Inflammatory macrophage (primary cell): Measurements from ENCODE around the gene MARCHF2.
A peak's percentile ranks its signal among the peaks of the same experiment; 100 is the strongest.

Experiments
- DNase-seq, 2 donors: peaks; one replicate each; pipeline ENCODE4 v3.0.0-alpha.2; 2020 to 2022

Gene MARCHF2

GRCh38 chr19:8481201-8481600 is 68.1 kb downstream of the MARCHF2 start:
- no peak for DNase-seq

- DNase-seq = no peak
Observed at GRCh38 chr19:8481616-8482015, 68.5 kb downstream of the MARCHF2 start.

GRCh38 chr19:8482696-8483095 is 69.6 kb downstream of the MARCHF2 start:
- no peak for DNase-seq

DNA sequence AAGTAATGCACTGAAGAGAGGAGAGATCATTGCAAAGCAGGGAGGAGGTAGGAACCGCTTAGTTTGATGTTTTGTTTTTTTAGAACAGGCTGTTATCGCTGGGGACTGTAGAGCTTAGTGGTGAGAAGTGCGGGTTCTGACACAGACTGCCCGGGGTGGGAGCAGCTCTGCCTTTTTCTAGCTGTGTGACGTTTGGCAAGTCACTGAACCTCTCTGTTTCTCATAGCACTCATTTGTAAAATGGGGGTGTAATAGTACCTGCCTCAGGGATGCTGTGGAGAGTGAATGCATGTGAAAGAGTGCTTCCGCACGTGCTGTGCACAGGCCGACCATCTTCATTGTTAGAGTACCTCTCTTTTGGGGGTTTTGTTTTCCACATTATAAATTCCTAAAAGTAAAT is 70.1 kb downstream of the MARCHF2 start:
- DNase-seq = no peak

GRCh38 chr19:8484331-8484894 is 71.3 kb downstream of the MARCHF2 start:
- peak; percentile 95 to 98 for DNase-seq

DNA sequence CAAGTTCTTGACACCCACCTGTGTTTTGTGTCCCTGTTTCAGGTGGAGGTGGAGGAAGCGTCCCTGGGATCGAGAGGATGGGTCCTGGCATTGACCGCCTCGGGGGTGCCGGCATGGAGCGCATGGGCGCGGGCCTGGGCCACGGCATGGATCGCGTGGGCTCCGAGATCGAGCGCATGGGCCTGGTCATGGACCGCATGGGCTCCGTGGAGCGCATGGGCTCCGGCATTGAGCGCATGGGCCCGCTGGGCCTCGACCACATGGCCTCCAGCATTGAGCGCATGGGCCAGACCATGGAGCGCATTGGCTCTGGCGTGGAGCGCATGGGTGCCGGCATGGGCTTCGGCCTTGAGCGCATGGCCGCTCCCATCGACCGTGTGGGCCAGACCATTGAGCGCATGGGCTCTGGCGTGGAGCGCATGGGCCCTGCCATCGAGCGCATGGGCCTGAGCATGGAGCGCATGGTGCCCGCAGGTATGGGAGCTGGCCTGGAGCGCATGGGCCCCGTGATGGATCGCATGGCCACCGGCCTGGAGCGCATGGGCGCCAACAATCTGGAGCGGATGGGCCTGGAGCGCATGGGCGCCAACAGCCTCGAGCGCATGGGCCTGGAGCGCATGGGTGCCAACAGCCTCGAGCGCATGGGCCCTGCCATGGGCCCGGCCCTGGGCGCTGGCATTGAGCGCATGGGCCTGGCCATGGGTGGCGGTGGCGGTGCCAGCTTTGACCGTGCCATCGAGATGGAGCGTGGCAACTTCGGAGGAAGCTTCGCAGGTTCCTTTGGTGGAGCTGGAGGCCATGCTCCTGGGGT is 72.7 kb downstream of the MARCHF2 start:
- DNase-seq = no peak

DNA sequence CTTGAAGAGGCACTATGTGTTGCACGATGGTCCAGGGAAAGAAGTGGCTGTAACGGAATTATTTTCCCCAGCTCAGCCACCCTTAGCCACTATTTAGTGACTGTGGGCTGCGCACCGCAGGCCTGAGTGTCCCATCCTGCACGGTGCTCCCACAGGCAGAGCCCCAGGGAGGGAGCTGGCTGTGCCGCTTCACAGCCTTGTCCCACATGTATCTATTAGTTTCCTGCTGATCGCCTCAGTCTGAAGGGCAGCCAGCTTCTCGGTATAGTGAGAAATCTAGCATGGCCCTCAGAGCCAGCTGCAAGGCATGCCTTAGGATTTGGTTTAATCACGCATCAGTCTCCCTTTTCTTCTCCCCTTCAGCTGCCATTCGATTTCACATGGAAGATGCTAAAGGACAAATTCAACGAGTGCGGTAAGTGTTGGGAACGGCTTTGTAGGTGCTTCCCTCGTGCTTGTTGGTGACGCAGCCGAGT is 73.6 kb downstream of the MARCHF2 start:
- no peak for DNase-seq

DNA sequence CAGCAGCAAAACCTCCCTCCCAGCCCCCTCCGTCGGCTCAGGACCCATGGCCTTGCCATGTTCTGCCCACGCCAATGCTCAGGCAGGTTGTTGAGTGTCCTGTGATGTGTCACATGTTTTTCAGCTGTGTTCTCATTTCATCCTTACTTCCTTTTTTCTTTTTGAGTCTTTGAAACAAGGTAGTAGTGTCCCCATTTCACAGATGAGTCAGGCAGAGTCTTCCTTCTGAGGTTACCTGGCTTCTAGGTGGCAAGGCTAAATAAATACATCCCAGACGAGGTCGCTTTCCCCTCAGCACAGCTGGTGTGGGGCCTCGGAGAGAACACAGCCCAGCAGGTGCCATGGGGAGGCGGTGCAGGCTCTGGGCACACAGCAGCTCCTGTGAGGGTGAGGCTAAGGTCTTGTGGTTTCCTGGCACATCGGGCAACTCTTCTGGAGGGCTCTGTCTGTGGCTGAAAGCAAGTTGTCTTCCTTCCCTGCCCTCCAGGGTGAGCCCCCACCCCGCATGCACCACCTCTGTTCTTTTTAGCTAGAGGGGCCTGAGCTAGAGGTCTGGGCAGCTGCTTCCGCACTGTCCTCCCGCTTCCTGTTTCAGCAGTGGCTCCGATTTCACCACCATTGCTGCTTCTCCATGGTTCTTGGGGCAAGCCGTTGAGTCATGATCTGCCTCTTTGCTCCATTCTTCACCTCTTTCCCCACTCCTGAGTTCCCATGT is 74.2 kb downstream of the MARCHF2 start:
- peak; percentile 96 for DNase-seq

DNA sequence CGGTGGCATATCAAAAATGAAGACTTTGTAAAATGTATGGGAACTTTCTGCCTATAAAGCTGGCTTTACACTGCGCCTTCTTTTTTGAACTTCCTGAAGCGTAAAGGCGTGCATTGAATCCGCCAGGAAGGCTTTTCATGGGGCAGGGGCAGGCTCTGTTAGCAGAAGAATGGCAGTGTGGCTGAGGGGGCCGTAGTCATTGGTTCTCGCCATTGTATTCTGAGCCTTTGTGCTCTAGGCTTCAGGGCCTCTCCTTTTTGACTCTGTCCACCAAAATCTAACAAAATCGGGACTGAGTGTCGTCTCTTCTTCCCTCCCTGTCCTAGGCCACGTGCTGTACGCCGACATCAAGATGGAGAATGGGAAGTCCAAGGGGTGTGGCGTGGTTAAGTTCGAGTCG is 75.3 kb downstream of the MARCHF2 start:
- DNase-seq = peak; percentile 24 to 52
